Measurements from ENCODE around the gene FGR.

The FGR gene

DNA sequence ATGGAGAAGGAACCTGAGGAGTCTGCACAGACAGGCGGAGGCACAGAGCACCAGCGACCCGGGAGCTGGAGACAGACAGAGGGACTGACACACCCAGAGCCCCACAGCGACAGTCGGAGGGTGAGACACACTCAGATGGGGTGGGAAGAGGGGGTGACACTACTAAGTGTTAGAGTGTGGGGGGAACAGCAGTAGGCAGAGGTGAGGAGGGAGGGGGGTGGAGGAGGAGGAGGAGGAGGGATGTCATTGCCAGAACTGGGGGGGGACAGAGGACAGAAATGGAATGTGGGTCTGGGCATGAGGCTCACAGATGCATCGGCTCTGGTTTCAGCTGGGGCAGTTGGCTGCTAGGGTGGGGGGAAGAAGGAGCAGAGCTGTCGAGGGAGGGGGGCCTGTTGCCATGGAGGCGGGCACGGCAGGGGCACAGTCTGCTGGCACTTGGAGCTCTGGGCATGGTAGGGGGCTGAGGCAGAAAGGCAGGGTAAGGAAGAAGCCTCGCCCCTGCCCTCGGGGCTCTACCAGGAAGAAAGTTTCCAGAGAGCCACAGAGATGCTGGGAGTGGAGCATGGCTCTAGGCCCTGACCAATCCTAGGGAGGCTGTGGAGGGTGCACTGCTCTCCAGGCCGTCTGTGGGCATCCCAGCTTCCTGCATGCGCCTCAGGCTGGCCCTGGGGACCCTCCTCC is 68.4 kb downstream of the FGR start:
- Histone ChIP-seq H3K9ac (ENCODE audit: insufficient read length, low read depth) (peak overlapping the region; percentile 69), H3K27me3 (ENCODE audit: insufficient read depth, insufficient read length) (no peaks in the 10 kb centered on the region), H3K4me3 (ENCODE audit: insufficient read length, low read depth) (no peak overlapping the region), H3K9me3 (ENCODE audit: insufficient read depth, low read length) (no peaks in the 10 kb centered on the region), H3K36me3 (ENCODE audit: insufficient read depth, insufficient read length, low read length) (peaks cover 17% of the 10 kb centered on the region), H3K4me1 (ENCODE audit: insufficient read depth, insufficient read length) (peaks cover 82% of the 10 kb centered on the region)
- TF ChIP-seq SUZ12 (IDR thresholded peaks at IDR 0.05; ENCODE audit: extremely low read depth, insufficient read depth, insufficient read length) (no peak), ZNF274 (IDR thresholded peaks at IDR 0.05; ENCODE audit: low read depth, low read length) (no peak), YY1 (IDR thresholded peaks at IDR 0.05; ENCODE audit: insufficient read depth, insufficient read length) (no peak)
- DNase-seq (ENCODE audit: low read depth, low spot score): no peak

DNA sequence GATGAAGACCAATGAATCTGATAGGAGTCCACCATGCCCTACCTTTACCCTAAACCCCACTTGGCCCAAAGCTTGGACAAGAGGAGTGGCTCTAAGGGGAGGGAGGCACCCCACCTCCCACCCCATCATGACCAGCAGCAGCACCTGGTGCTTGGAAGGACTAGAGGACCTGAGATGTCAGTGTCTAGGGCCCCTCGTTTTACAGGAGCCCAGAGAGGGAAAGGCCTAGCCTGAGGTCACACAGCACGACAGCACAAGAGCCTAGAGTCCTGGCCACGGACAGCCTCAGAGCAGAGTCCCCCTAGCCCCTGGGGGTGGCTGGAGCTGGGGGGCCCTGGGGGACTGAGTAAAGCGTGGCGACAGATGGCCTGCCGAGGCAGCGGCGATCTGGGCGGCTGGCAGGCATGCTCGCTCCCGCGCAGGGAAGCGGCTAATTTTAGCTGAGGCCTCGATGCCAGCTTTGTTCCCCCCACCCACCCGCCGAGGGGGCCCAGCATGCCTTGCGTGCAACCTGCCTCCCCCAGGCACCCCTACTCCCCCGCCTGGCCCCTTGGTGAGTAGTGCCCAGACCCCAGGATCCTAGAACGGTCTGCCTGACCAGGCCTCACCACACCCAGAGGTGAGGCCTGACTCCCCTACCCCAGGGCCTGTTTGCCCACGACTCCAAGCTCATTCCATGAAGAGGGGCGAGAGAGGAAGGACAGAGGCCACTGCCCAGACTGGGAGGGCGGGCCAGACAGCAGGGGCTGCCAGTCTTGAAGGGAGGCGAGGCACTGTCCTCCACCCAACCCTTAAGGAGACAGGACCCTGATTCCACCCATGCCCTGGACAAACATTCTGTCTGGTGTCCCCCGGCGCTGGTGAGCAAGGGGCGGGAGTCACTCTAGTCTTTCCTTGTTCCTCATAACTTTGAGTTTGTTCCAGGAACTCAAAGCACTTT is 70.0 kb downstream of the FGR start:
- no peaks in the 10 kb centered on the region for H3K9me3 ChIP-seq (ENCODE audit: insufficient read depth, low read length)
- DNase-seq (ENCODE audit: low read depth, low spot score): no peak
- H3K4me3 ChIP-seq (ENCODE audit: insufficient read length, low read depth): no peak overlapping the region
- H3K36me3 ChIP-seq (ENCODE audit: insufficient read depth, insufficient read length, low read length): peaks cover 27% of the 10 kb centered on the region
- TF ChIP-seq ZNF274 (IDR thresholded peaks at IDR 0.05; ENCODE audit: low read depth, low read length) (no peak), YY1 (IDR thresholded peaks at IDR 0.05; ENCODE audit: insufficient read depth, insufficient read length) (no peak), SUZ12 (IDR thresholded peaks at IDR 0.05; ENCODE audit: extremely low read depth, insufficient read depth, insufficient read length) (no peak)
- no peaks in the 10 kb centered on the region for H3K27me3 ChIP-seq (ENCODE audit: insufficient read depth, insufficient read length)
- H3K4me1 ChIP-seq (ENCODE audit: insufficient read depth, insufficient read length): peaks cover 84% of the 10 kb centered on the region
- H3K9ac ChIP-seq (ENCODE audit: insufficient read length, low read depth): peak overlapping the region; percentile 52

DNA sequence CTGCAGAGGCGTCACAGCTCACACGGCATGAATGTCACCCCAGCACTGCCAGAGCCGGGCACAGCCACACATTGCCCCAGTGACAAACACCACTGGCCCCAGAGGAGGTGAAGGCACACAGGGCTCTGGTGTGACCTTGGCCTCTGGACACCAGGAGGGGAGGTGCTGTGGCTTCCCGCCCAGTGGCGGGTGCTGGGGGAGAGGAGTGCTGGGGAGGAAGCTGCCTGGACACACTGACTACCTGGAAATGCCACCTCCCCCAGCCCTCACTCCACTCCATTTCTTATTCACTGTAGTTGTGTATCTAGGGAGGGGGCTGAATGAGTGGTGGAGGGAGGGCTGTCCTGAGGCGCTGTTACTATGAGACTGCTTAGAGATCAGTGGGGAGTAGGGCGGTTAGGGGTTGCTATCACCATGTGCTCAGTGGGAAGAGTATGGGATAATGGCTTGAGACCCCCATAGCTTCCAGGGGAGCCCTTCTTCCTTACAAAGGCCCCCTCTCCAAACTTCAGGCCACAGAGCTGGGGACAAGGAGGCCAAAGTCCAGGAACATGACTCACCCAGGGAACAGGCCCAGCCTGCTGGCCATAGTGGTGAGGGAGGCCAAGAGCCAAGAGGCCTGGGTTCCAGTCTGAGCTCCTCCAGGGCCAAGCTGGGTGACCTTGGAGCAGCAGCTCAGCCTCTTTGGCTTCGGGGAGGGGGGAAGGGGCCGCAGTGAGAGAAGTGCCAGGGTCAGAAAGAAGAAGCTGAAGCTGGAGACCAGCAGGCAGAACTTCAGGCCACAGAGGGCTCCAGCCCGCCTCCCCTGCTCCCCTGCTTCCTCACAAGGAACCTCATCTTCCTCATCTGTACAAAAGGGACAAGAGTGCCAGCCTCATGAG is 71.2 kb downstream of the FGR start:
- no peaks in the 10 kb centered on the region for H3K27me3 ChIP-seq (ENCODE audit: insufficient read depth, insufficient read length)
- no peaks in the 10 kb centered on the region for H3K9me3 ChIP-seq (ENCODE audit: insufficient read depth, low read length)
- H3K4me1 ChIP-seq (ENCODE audit: insufficient read depth, insufficient read length): peaks cover 74% of the 10 kb centered on the region
- H3K9ac ChIP-seq (ENCODE audit: insufficient read length, low read depth): peak overlapping the region; percentile 52
- TF ChIP-seq ZNF274 (IDR thresholded peaks at IDR 0.05; ENCODE audit: low read depth, low read length) (no peak), SUZ12 (IDR thresholded peaks at IDR 0.05; ENCODE audit: extremely low read depth, insufficient read depth, insufficient read length) (no peak), YY1 (IDR thresholded peaks at IDR 0.05; ENCODE audit: insufficient read depth, insufficient read length) (no peak)
- H3K4me3 ChIP-seq (ENCODE audit: insufficient read length, low read depth): no peak overlapping the region
- H3K36me3 ChIP-seq (ENCODE audit: insufficient read depth, insufficient read length, low read length): peaks cover 32% of the 10 kb centered on the region
- no peak for DNase-seq (ENCODE audit: low read depth, low spot score)

DNA sequence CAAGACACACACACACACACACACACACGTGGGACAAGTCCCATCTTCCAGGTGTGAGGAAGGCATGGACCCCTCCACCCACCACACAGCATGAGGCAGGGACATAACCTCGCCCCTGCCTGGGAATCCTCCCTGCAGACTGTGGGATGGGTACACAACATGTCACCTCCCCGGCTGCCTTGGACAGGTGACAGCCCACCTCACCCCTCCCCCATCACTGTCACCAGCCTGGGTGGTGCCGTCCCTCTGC is 71.7 kb downstream of the FGR start:
- H3K27me3 ChIP-seq (ENCODE audit: insufficient read depth, insufficient read length): no peaks in the 10 kb centered on the region
- peaks cover 38% of the 10 kb centered on the region for H3K36me3 ChIP-seq (ENCODE audit: insufficient read depth, insufficient read length, low read length)
- TF ChIP-seq SUZ12 (IDR thresholded peaks at IDR 0.05; ENCODE audit: extremely low read depth, insufficient read depth, insufficient read length): no peak
- TF ChIP-seq YY1 (IDR thresholded peaks at IDR 0.05; ENCODE audit: insufficient read depth, insufficient read length): no peak
- DNase-seq (ENCODE audit: low read depth, low spot score): no peak
- peaks cover 80% of the 10 kb centered on the region for H3K4me1 ChIP-seq (ENCODE audit: insufficient read depth, insufficient read length)
- H3K9me3 ChIP-seq (ENCODE audit: insufficient read depth, low read length): no peaks in the 10 kb centered on the region
- H3K4me3 ChIP-seq (ENCODE audit: insufficient read length, low read depth): no peak overlapping the region
- no peak overlapping the region for H3K9ac ChIP-seq (ENCODE audit: insufficient read length, low read depth)

DNA sequence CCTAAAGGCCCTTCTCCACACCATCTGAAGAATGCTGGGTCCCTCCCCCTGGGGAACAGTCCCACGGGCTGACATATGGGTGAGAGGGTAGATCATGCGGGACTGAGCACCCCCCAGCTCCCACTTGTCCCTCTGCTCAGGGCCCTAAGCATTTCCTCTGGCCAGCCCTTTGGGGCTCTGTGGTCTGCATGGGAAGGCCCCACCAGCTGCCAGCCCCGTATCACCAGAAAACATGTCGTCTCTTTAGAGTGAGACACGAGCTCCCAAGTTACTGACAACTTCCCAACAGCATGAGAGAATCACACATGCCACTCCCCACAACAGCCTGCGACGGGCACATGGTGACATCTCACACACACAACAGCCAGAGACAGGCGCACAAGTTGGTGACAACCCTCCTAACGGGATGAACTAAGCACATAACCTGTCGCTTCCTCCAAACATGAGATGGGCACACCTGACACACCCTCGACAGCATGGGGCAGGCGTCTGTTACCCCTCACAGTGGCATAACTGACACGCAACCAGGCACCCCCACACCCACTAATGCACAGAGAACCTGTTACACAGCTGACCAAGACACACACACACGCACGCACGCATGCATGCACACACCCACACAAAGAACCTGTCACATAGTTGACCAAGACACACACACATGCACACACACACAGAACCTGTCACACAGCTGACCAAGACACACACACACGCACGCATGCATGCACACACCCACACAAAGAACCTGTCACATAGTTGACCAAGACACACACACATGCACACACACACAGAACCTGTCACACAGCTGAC is 72.2 kb downstream of the FGR start:
- no peak overlapping the region for H3K4me3 ChIP-seq (ENCODE audit: insufficient read length, low read depth)
- peaks cover 39% of the 10 kb centered on the region for H3K36me3 ChIP-seq (ENCODE audit: insufficient read depth, insufficient read length, low read length)
- no peak for DNase-seq (ENCODE audit: low read depth, low spot score)
- H3K9me3 ChIP-seq (ENCODE audit: insufficient read depth, low read length): no peaks in the 10 kb centered on the region
- peaks cover 80% of the 10 kb centered on the region for H3K4me1 ChIP-seq (ENCODE audit: insufficient read depth, insufficient read length)
- H3K27me3 ChIP-seq (ENCODE audit: insufficient read depth, insufficient read length): no peaks in the 10 kb centered on the region
- TF ChIP-seq ZNF274 (IDR thresholded peaks at IDR 0.05; ENCODE audit: low read depth, low read length): no peak
- TF ChIP-seq SUZ12 (IDR thresholded peaks at IDR 0.05; ENCODE audit: extremely low read depth, insufficient read depth, insufficient read length): no peak
- TF ChIP-seq YY1 (IDR thresholded peaks at IDR 0.05; ENCODE audit: insufficient read depth, insufficient read length): no peak
- H3K9ac ChIP-seq (ENCODE audit: insufficient read length, low read depth): peak overlapping the region; percentile 59

Measured in NT2/D1 (cell line).